GM21526 (cell line): ENCODE results near the gene ARIH2.

Source experiments
- ATAC-seq: cut with Tn5 transposase; IDR thresholded peaks from one replicate; pipeline ENCODE4 v1.9.1; 2021; ENCODE audit warnings: moderate library complexity; ENCODE audit not compliant: unreplicated experiment, low FRiP score

The ARIH2 gene

GRCh38 chr3:49030321-49030720 is 111.7 kb downstream of the ARIH2 start:
- ATAC-seq: no peak

DNA sequence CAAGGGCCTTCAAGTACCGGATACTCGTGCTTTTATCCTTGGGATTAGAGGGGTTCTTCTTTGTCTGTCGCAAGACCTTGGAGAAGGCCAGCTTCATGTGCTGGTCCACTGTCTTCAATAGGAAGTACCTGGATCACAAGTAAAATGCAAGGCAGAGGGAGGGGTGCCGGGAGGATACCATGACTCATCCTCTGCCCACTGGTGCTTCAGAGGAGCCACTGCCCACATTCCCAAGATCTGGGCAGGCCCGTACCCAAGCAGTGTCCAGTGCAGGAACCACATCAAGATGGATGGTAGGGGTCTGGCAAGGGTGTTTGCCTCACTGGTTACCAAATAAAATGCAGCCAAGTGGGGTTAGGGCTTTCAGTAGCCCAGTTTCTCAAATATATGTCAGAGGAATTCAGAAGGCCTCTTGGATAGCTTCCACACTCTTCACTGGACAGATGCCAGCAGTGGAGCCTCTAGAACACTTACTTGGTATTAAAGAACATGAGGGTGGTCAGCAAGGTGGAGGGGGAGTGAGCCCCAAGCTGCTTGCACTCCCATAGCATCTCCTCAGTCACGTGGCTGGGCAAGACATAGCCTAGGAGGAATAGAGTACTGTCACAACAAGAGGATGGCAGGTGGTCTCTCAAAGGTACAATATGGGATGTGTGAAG is 114.1 kb downstream of the ARIH2 start:
- no peak for ATAC-seq

DNA sequence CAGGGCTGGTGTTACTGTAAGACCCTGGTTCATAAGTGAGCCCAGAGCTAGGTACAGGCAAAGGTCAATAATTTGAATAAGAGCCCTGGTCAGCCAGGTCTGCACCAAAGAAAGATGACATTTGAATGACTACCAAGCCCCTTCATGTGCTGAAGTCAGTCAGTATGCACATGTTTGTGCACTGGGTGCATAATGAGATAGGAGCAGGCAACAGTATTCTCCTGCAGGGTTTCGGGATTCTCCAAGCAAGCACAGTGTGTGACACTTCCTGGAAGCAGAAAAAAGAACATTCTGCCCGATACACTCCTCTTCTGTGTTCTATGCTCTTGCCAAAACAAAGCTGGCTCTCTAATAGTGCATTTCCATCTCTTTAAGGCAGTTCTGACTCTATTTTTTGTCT is 116.0 kb downstream of the ARIH2 start:
- no peak for ATAC-seq

GRCh38 chr3:49035281-49035680 is 116.6 kb downstream of the ARIH2 start:
- no peak for ATAC-seq
